Thyroid gland (tissue), 4 donors: Measurements from ENCODE around the gene ENOX1.

Source experiments
- POLR2A ChIP-seq, 2 donors: fragments of 450-650 bp; IDR thresholded peaks; one replicate each; pipeline ENCODE4 v1.6.1; 2017; ENCODE audit warnings: antibody characterized with exemption in 2 of 2, mild to moderate bottlenecking in 2 of 2, moderate library complexity in 1 of 2
- TF ChIP-seq, protein P1 (sequence below), 6 experiments: fragments of 200-600 bp in 3 of 6; fragments of 450-650 bp in 3 of 6; sonication (generic) in 3 of 6; IDR thresholded peaks; one replicate each; pipeline ENCODE4 v1.5.1; 2016 to 2019; ENCODE audit warnings: antibody characterized with exemption in 6 of 6, mild to moderate bottlenecking in 2 of 6, inconsistent platforms in 1 of 6, moderate library complexity in 1 of 6

DNA sequence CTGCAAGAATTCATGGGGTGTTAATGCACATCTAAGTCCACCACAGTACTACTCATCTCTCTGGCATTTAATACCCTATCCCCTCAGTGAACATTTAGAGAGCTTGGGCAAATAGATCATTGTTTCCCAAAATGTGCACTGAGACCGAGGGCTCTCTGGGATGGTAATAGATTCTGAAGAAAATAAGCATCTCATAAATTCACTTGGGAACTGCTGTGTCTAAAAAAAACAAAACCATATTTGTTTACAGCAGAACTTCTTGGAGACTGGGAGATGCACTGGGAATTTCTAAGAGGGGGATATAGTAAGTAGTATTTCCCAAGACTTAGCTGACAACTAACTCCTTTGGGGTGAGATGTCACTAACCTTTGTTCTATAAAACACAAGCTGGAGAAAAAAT is 58.4 kb downstream of the ENOX1 start:
- TF ChIP-seq, protein P1, sequence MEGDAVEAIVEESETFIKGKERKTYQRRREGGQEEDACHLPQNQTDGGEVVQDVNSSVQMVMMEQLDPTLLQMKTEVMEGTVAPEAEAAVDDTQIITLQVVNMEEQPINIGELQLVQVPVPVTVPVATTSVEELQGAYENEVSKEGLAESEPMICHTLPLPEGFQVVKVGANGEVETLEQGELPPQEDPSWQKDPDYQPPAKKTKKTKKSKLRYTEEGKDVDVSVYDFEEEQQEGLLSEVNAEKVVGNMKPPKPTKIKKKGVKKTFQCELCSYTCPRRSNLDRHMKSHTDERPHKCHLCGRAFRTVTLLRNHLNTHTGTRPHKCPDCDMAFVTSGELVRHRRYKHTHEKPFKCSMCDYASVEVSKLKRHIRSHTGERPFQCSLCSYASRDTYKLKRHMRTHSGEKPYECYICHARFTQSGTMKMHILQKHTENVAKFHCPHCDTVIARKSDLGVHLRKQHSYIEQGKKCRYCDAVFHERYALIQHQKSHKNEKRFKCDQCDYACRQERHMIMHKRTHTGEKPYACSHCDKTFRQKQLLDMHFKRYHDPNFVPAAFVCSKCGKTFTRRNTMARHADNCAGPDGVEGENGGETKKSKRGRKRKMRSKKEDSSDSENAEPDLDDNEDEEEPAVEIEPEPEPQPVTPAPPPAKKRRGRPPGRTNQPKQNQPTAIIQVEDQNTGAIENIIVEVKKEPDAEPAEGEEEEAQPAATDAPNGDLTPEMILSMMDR (IDR thresholded peaks at IDR 0.05), result no peak
- no peak for TF ChIP-seq POLR2A (IDR thresholded peaks at IDR 0.05)
